HG03575 (cell line): Measurements from ENCODE around the gene VAMP5.
A peak's percentile ranks its signal among the peaks of the same experiment; 100 is the strongest.
"Not testable (repeated sequence)": the region's sequence is repeated elsewhere in the genome, so short reads cannot be mapped to it uniquely, and the experiment has no call there.

Source experiments
- ATAC-seq: cut with Tn5 transposase; IDR thresholded peaks from one replicate; pipeline ENCODE4 v1.9.1; 2021; ENCODE audit not compliant: unreplicated experiment, insufficient number of reproducible peaks, low FRiP score; ENCODE audit errors: extremely low read depth

VAMP5 gene

DNA sequence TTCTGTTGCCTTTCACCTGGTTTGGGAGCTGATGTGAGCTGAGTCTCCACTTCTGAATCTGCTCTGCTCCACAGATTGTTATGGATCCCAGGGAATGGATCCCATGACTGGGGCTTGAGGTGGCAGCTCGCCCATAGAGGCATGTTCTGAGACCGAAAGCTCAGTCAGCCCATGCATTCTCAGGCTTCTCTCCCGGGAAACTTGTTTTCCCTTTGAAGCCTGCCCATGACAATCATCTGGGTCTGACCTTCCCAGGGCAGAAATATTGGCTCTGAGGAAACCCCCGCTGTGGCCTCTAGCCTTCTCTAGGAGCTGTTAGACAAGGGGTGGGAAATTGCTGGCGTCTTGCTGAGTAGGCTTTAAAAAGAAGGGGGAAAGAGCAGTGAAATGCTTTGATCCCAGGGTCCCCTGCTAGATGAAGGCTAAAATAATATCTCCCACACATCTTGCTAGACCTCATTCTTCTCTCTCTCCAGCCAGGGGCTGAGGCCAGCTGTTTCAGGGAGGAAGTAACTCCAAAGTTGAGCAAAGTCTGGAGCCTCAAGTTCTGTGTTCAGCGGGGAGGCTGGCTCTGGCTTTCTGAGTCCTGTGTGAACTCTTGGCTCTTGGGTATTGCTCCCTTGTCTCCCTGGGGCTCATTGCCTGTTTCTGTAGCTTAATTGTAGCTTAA lies 4.8 kb upstream of the VAMP5 start:
- no peak for ATAC-seq

DNA sequence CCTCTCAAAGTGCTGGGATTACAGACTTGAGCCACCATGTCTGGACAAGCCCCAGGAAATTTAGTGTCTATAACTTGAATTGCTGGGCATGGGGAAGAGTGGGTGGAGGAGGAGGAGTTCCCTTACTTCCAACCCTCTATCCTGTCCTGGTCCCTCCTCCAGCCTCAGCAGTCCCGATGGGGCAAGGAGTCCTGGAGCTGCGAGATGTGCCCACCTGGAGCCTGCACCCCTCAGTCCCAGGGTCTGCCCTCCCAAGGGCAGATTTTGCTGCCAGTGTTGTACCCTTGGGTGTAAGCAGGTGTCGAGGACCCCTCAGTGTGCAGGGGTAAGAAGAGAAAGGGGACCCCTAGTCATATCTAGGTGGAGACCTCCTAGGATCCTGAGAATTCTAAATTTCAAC lies 4.0 kb upstream of the VAMP5 start:
- no peak for ATAC-seq

DNA sequence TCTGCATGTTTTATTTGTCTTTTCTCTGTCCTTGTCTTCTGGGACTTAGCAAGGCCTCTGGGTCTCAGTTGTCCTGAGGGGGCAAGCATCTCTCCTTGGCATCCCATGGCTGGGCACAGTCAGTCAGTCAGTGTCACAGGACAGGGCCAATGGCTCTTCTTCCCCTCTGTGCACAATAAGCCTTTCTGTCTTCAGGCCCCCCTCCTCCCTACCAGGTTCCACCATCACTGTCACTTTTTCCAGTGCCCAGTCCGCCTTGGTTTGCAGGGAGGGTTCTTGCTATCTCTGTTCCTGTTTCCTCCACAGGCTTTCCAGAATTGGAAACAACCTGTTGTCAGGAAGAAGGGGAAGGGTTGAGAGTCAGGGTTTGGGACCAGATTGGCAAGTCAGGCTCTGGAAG lies 1.7 kb upstream of the VAMP5 start:
- ATAC-seq: no peak

GRCh38 chr2:85583667-85584353 lies 421 bp upstream of the VAMP5 start:
- ATAC-seq: no peak

- no peak for ATAC-seq
Measured at GRCh38 chr2:85584857-85585780, 888 bp downstream of the VAMP5 start.

DNA sequence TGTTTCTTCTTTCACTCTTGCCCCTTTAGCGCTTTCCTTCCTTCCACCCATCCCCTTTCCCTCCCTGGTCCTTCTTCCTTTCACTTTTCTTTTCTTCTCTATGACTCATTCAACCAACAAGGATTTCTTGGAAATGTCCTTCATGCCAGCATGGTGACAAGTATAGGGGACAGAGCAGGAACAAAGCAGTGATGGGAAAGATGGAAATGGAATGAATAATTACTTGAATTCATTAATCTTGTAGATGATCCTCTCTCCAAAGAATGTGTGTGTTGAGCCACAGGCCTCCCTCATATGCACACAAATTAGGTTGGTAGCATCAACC lies 1.5 kb downstream of the VAMP5 start:
- no peak for ATAC-seq

DNA sequence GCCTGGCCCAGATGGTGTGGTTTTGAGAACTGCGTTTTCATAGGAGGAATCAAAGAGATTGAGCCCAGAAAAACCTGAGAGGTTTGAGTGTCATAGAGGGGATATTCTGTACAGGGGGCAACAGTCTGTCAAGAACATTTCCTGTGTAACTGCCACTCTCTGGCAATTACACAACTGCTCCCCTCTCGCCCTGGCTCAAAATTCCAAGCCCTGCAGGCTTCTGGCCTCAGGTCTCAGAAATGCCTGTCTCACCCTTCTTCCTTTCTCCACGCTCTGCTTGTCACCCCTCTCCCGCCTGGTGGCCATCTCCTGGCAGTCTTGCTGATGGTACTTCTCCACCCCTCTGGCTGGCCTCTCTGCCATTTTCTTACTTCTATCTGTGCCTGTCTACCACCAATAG lies 4.0 kb downstream of the VAMP5 start:
- ATAC-seq: no peak

DNA sequence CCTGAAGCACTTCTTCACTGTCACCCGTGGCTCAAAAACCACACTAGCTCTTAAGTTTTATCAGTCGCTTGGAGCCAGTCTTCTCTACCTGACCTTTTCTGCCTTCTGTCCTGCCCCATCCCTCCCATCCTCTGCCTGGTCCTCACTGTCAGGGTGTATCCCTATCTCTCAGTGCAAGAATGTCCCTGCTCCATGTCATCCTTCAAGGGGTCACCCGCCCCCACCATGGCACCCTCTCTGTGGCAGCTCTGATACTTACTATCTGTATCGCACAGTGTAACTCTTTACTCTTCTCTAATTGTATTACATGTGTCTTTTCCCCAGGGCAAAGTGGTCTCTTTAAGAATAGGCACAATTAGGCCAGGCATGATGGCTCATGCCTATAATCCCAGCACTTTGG lies 4.4 kb downstream of the VAMP5 start:
- ATAC-seq: no peak

DNA sequence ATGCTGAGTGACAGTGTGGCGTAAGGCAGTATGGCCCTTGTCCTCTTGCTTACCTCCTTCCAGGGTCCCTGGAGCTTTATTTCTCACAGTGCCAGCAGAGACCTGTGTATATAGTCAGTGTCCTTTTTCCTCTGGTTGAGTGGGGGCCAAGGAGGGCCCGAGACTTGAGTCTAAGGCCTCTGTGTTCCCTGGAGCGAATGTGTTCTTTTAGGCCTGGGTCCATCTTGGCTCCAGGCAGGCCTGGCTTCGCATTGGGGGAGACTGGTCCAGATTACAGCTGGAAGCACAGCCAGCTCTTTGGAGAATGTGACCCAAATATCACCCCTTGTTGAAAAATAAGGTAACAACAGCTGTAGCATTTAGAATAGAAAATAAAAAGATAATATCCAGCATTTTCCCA lies 5.0 kb downstream of the VAMP5 start:
- no peak for ATAC-seq

GRCh38 chr2:85589982-85590791 lies 6.0 kb downstream of the VAMP5 start:
- ATAC-seq: no peak

GRCh38 chr2:85590950-85591349 lies 6.7 kb downstream of the VAMP5 start:
- ATAC-seq: no peak

DNA sequence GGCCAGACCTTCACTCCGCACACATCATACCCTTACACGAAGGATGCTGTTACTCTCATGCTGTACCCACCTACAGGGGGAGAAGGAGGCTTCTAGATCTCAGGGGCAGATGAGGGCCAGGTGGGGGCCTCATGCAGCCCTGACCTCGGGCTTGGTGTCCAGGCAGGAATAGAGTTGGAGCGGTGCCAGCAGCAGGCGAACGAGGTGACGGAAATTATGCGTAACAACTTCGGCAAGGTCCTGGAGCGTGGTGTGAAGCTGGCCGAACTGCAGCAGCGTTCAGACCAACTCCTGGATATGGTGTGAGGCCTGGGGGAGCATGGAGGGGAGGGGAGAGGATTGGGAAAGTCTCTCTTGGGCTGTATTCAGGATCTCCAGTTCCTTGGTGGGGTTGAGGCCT lies 7.3 kb downstream of the VAMP5 start:
- no peak for ATAC-seq

DNA sequence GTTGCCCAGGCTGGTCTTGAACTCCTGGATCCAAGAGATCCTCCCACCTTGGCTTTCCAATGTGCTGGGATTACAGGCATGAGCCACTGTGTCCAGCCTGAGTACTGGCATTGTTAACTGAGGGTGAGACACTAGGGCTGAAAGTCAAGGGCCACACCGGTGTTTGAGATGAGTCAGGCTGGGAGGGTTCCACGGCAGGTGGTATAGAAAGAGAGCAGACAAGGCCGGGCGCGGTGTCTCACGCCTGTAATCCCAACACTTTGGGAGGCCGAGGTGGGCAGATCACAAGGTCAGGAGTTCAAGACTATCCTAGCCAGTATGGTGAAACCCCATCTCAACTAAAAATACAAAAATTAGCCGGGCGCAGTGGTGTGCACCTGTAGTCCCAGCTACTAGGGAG lies 8.1 kb downstream of the VAMP5 start:
- ATAC-seq: not testable (repeated sequence)

DNA sequence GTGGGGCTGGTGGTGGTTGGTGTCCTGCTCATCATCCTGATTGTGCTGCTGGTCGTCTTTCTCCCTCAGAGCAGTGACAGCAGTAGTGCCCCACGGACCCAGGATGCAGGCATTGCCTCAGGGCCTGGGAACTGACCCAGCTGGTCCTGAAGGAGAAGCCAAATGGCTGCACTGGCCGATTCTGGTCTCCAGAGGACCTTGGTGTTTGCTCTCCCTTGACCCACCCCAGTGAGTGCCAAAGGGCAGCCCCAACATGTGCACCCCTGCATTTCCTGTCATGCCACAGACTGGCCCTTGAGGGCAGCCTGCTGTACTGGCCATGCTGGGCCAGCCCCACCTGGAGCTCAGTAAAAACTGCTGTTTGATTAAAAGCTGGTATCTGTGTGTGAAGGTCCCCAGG lies 8.8 kb downstream of the VAMP5 start:
- no peak for ATAC-seq

GRCh38 chr2:85594715-85595300 lies 10.6 kb downstream of the VAMP5 start:
- no peak for ATAC-seq

GRCh38 chr2:85595301-85596025 lies 11.2 kb downstream of the VAMP5 start, which contains the start of gene RNF181:
Gene RNF181, plus strand, starts transcription at chr2:85595745. Its CDS starts 19 bp downstream, at chr2:85595764.
- ATAC-seq: peak; percentile 89

GRCh38 chr2:85596026-85596333 lies 11.7 kb downstream of the VAMP5 start:
- ATAC-seq: no peak

GRCh38 chr2:85596486-85597143 lies 12.4 kb downstream of the VAMP5 start:
- ATAC-seq: no peak
